Nephron (organoid): ENCODE results near the gene LIMS2.

ENCODE experiments used
- H3K27ac Mint-ChIP-seq, 3 experiments: 2 replicates each; pipeline ENCODE4 v1.8.0; 2020; ENCODE audit warnings: mixed read lengths in 3 of 3, mild to moderate bottlenecking in 2 of 3, moderate library complexity in 1 of 3
- H3K27me3 Mint-ChIP-seq: 2 replicates; pipeline ENCODE4 v1.8.0; 2021; ENCODE audit warnings: low read depth, mild to moderate bottlenecking, moderate library complexity, mixed read lengths
- H3K36me3 Mint-ChIP-seq: 2 replicates; pipeline ENCODE4 v1.8.0; 2020; ENCODE audit warnings: low read depth, mixed read lengths
- H3K4me1 Mint-ChIP-seq: 2 replicates; pipeline ENCODE4 v1.8.0; 2020; ENCODE audit warnings: mixed read lengths
- H3K4me3 Mint-ChIP-seq, 3 experiments: 2 replicates each; pipeline ENCODE4 v1.8.0; 2020; ENCODE audit warnings: mild to moderate bottlenecking in 3 of 3, mixed read lengths in 3 of 3, moderate library complexity in 2 of 3
- H3K9me3 Mint-ChIP-seq: 2 replicates; pipeline ENCODE4 v1.8.0; 2020; ENCODE audit warnings: mixed read lengths
- TF ChIP-seq, protein P1 (sequence below), 3 experiments: fragments of 200-600 bp; sonication (generic); IDR thresholded peaks; one replicate each; pipeline ENCODE4 v1.5.0; 2021; ENCODE audit warnings: antibody characterized with exemption in 3 of 3; ENCODE audit not compliant: unreplicated experiment in 3 of 3

The LIMS2 gene

DNA sequence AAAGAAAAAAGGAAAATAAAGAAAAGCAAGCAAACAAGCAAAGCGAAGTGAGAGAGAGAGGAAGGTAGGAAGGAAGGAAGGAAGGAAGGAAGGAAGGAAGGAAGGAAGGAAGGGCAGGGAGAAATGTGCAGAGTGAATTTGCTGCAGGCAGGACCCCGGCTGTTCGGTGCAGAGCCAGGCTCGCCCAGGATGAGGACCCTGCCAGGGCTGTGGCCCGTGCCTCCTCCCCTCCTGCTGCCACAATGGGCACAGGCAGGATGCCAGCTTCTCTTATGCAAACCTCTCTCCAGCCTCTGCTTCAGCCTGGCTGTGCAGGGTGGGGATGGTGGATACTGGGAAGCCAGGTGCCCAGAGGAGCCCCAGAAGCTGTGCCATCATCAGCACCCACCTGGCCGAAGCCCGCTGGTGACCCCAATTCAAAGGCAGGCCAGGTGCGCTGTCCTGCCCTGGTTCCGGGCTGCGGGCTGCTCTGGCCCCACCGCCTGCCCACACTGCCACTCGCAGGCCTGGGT, 26.2 kb downstream of the LIMS2 start:
- peaks cover 27% of the 10 kb centered on the region for H3K4me1 Mint-ChIP-seq
- H3K9me3 Mint-ChIP-seq, result no peaks in the 10 kb centered on the region
- no peaks in the 10 kb centered on the region for H3K36me3 Mint-ChIP-seq
- H3K4me3 Mint-ChIP-seq, result no peak overlapping the region
- TF ChIP-seq, protein P1, sequence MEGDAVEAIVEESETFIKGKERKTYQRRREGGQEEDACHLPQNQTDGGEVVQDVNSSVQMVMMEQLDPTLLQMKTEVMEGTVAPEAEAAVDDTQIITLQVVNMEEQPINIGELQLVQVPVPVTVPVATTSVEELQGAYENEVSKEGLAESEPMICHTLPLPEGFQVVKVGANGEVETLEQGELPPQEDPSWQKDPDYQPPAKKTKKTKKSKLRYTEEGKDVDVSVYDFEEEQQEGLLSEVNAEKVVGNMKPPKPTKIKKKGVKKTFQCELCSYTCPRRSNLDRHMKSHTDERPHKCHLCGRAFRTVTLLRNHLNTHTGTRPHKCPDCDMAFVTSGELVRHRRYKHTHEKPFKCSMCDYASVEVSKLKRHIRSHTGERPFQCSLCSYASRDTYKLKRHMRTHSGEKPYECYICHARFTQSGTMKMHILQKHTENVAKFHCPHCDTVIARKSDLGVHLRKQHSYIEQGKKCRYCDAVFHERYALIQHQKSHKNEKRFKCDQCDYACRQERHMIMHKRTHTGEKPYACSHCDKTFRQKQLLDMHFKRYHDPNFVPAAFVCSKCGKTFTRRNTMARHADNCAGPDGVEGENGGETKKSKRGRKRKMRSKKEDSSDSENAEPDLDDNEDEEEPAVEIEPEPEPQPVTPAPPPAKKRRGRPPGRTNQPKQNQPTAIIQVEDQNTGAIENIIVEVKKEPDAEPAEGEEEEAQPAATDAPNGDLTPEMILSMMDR (IDR thresholded peaks at IDR 0.05; ENCODE audit: unreplicated experiment in 3 of 3), result no peak
- H3K27me3 Mint-ChIP-seq, result peaks cover 9% of the 10 kb centered on the region
- no peak overlapping the region for H3K27ac Mint-ChIP-seq

DNA sequence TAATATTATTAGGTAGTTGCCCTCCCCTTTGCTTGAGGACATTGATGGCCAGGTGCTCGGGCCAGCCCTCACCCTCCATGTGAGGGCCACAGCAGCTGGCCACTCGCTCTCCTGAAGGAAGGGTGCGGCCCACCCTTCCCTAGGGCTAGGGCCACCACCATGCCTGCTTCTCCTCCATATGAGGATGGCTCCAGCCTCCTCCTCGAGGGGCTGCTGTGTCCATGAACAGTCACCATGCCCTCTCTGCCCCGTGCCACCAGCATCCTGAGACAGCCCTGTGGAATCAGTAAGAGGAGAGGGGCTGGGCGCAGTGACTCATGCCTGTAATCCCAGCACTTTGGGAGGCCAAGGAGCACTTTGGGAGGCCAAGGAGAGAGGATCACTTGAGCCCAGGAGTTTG, 27.0 kb downstream of the LIMS2 start:
- H3K36me3 Mint-ChIP-seq, result no peaks in the 10 kb centered on the region
- H3K4me3 Mint-ChIP-seq, result no peak overlapping the region
- H3K9me3 Mint-ChIP-seq, result no peaks in the 10 kb centered on the region
- no peak overlapping the region for H3K27ac Mint-ChIP-seq
- peaks cover 9% of the 10 kb centered on the region for H3K27me3 Mint-ChIP-seq
- H3K4me1 Mint-ChIP-seq, result peaks cover 32% of the 10 kb centered on the region
- TF ChIP-seq, protein P1 (IDR thresholded peaks at IDR 0.05; ENCODE audit: unreplicated experiment in 3 of 3), result no peak

DNA sequence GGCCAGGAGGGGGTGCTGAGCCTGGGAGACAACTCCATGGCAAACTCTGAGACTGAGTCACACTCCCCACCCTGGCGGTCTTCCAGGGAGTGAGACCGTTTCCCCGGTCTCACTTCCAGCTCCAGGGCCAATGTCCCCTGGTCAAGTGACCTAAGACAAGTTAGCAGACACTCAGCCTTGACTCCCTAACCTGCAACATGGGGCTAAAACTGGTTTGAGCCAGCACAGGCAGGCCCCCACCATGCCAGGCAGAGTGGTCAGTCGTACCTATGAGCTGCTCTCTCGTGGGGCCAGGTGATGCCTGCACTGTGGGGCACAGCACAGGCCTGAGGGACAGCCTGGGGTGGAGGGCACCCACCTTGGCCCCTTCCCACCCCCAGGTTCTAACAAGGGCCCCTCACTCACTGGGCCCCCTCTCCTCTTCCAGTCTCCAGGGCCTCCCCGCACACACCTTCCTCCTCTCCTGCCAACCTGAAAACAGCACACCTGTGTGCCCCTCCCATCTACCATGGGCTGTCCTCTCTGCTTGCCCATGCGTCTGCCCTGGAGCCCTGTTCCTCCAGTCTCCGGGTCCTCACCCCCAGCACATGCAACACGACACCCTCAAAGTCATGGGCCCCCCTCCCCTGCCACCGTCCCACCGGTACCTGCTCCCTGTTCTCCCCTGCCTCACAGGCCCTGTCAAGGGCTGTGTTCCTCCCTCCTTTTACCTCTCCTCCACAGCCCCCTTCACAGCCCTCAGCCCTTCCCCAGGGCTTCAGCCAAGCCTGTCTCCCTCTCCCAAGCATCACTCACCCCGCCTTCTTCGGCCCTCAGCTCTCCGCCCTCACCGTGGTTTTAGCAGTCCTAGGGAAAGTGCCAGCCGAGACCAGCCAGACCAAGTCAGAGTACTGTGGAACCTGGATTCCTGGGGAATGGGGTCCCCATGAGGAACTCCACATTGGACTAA, 27.8 kb downstream of the LIMS2 start:
- H3K4me1 Mint-ChIP-seq, result peaks cover 27% of the 10 kb centered on the region
- TF ChIP-seq, protein P1 (IDR thresholded peaks at IDR 0.05; ENCODE audit: unreplicated experiment in 3 of 3), result no peak
- H3K9me3 Mint-ChIP-seq, result no peaks in the 10 kb centered on the region
- peak overlapping the region in 1 of 3 experiments; percentile 43 for H3K4me3 Mint-ChIP-seq
- H3K36me3 Mint-ChIP-seq, result no peaks in the 10 kb centered on the region
- H3K27me3 Mint-ChIP-seq, result peaks cover 4% of the 10 kb centered on the region
- H3K27ac Mint-ChIP-seq, result peak overlapping the region in 1 of 3 experiments; percentile 8

DNA sequence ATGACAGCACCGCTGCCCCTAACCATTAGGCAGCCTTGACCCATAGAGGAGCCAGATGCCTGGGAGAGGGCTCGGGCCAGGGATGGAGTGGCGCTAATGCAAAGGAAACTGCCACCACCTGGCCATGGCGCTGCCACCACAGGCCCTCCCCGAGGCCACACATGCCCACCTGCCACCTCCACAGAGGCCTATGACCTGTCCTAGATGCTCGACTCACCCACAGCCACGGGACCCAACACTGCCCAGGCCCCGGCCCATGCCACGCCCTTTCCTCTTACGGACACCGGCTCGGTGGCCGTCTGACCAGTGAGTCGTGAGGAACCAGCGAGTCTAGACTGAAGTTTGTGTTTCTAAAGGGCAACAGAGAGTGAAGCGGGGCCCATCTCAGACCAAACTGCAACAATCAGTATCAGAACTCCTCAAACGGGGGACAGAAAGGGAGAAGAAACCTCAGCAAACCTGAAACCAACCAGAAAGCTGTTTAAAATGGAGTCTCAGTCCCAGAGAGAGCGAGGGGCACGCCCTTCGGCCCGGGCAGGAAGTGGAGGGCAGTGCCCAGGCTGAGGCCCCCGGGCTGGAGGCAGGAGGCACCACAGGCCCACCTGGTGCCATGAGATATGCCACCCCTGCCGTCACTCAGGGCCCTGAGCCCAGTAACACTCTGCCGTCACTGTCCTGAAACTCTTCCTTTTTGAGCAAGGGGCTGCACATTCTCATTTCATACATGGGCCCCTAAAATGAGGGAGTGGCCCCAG, 28.7 kb downstream of the LIMS2 start:
- Mint-ChIP-seq H3K9me3 (no peaks in the 10 kb centered on the region), H3K36me3 (no peaks in the 10 kb centered on the region), H3K4me1 (peaks cover 19% of the 10 kb centered on the region), H3K27me3 (peaks cover 3% of the 10 kb centered on the region), H3K27ac (peak overlapping the region in 1 of 3 experiments; percentile 27), H3K4me3 (no peak overlapping the region)
- TF ChIP-seq, protein P1 (IDR thresholded peaks at IDR 0.05; ENCODE audit: unreplicated experiment in 3 of 3), result no peak

DNA sequence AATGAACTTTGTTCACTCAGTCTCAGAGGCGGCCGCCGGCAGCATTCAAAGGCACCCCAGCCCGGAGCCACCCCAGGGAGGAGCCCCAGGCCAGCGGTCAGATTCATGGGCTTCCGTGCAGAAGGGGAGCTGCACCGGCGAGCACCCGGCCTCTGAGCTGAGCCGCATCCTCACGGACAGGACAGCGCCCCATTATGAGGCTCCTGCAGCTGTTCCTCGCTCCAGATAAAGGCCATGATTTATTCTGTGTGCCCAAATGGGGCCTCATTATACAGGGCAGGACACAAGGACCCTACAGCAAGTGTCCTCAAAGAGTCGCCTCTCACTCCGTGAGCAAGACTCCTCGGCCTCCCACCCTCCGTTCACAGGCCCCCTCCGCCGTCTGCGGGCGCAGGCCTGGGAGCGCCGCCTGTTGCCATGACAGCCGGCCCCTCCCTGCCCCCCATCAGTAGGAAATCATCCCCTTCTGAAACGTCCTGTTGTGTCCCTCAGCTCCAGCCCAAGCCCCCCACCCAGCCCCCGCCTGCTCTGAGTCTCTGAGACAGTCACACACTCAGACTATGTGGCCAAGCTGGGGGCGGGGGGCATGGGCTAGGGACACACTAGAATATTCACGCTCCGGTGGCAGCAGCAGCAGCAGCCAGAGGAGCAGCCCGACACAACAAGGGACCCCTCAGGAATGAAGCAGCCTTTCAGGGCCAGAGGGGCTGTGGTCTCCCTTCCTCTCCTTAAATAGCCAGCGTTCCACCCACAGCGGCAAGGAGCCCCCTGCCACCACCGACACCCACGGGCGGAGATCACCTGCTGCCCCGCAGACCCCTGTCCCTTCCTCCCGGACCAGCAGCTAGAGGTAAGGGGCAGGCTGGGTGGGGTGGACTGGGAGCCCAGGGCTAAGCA, 29.7 kb downstream of the LIMS2 start, which contains the start of gene GPR17:
GPR17 (plus strand) TSS at position 759 of the 897 bp plus-strand sequence. CDS start 4,583 bp downstream, outside the sequence.
- Mint-ChIP-seq H3K9me3 (no peaks in the 10 kb centered on the region), H3K27me3 (peaks cover 3% of the 10 kb centered on the region), H3K27ac (peak within 1 kb of the TSS in 1 of 3 experiments; percentile 27), H3K4me3 (no peak within 1 kb of the TSS), H3K36me3 (no peaks in the 10 kb centered on the region), H3K4me1 (peaks cover 18% of the 10 kb centered on the region)
- TF ChIP-seq, protein P1 (IDR thresholded peaks at IDR 0.05; ENCODE audit: unreplicated experiment in 3 of 3), result no peak
